ENCODE data around the gene AFTPH.

The AFTPH gene

GRCh38 chr2:64627860-64628841 is 104.0 kb downstream of the AFTPH start:
- Histone ChIP-seq H3K27me3 (no peaks in the 10 kb centered on the region), H3K27ac (no peak overlapping the region), H3K9me3 (no peaks in the 10 kb centered on the region), H3K4me3 (no peak overlapping the region), H3K36me3 (peaks cover 0 to 17% (median 7%) of the 10 kb centered on the region in 3 donors), H3K4me1 (peaks cover 0 to under 1% (median 0%) of the 10 kb centered on the region in 4 donors)
- TF ChIP-seq CTCF (IDR thresholded peaks at IDR 0.05), result no peak
- intact Hi-C loops (cut with DNase I; ENCODE audit: low total_unique reads), result no loop called here
- no peak for DNase-seq

GRCh38 chr2:64629329-64629781 is 105.2 kb downstream of the AFTPH start:
- intact Hi-C loops (cut with DNase I; ENCODE audit: low total_unique reads), result no loop called here
- no peaks in the 10 kb centered on the region for H3K27me3 ChIP-seq
- no peak for TF ChIP-seq CTCF (IDR thresholded peaks at IDR 0.05)
- peaks cover 0 to 2% (median 0%) of the 10 kb centered on the region in 4 donors for H3K4me1 ChIP-seq
- H3K9me3 ChIP-seq, result no peaks in the 10 kb centered on the region
- DNase-seq, result no peak
- no peak overlapping the region for H3K4me3 ChIP-seq
- H3K36me3 ChIP-seq, result peaks cover 6 to 29% (median 10%) of the 10 kb centered on the region in 3 donors
- H3K27ac ChIP-seq, result no peak overlapping the region

- Histone ChIP-seq H3K4me3 (no peak overlapping the region), H3K36me3 (peaks cover 11 to 34% (median 15%) of the 10 kb centered on the region in 3 donors), H3K27me3 (no peaks in the 10 kb centered on the region), H3K4me1 (peaks cover 0 to 2% (median 0%) of the 10 kb centered on the region in 4 donors), H3K27ac (no peak overlapping the region), H3K9me3 (no peaks in the 10 kb centered on the region)
- no peak for TF ChIP-seq CTCF (IDR thresholded peaks at IDR 0.05)
- DNase-seq, result no peak
- intact Hi-C loops (cut with DNase I; ENCODE audit: low total_unique reads), result no loop called here
These were observed 105.7 kb downstream of the AFTPH start for GRCh38 chr2:64629875-64630274.

GRCh38 chr2:64630752-64631151 is 106.6 kb downstream of the AFTPH start:
- intact Hi-C loops (cut with DNase I; ENCODE audit: low total_unique reads), result no loop called here
- Histone ChIP-seq H3K36me3 (peaks cover 16 to 43% (median 23%) of the 10 kb centered on the region in 3 donors), H3K4me1 (peaks cover 0 to 2% (median 0%) of the 10 kb centered on the region in 4 donors), H3K4me3 (no peak overlapping the region), H3K27ac (no peak overlapping the region), H3K9me3 (no peaks in the 10 kb centered on the region), H3K27me3 (no peaks in the 10 kb centered on the region)
- DNase-seq, result no peak
- no peak for TF ChIP-seq CTCF (IDR thresholded peaks at IDR 0.05)

GRCh38 chr2:64631771-64632170 is 107.6 kb downstream of the AFTPH start:
- H3K27ac ChIP-seq, result no peak overlapping the region
- peaks cover 0 to 2% (median 0%) of the 10 kb centered on the region in 4 donors for H3K4me1 ChIP-seq
- H3K9me3 ChIP-seq, result no peaks in the 10 kb centered on the region

More at GRCh38 chr2:64631771-64632170, 107.6 kb downstream of the AFTPH start:
- no peak overlapping the region for H3K4me3 ChIP-seq
- no peak for DNase-seq
- no peak for TF ChIP-seq CTCF (IDR thresholded peaks at IDR 0.05)
- peaks cover 25 to 53% (median 31%) of the 10 kb centered on the region in 3 donors for H3K36me3 ChIP-seq
- intact Hi-C loops (cut with DNase I; ENCODE audit: low total_unique reads), result no loop called here
- H3K27me3 ChIP-seq, result no peaks in the 10 kb centered on the region

Data from tibial artery (tissue), 4 donors.